Measurements from ENCODE around the gene SGIP1.

DNA sequence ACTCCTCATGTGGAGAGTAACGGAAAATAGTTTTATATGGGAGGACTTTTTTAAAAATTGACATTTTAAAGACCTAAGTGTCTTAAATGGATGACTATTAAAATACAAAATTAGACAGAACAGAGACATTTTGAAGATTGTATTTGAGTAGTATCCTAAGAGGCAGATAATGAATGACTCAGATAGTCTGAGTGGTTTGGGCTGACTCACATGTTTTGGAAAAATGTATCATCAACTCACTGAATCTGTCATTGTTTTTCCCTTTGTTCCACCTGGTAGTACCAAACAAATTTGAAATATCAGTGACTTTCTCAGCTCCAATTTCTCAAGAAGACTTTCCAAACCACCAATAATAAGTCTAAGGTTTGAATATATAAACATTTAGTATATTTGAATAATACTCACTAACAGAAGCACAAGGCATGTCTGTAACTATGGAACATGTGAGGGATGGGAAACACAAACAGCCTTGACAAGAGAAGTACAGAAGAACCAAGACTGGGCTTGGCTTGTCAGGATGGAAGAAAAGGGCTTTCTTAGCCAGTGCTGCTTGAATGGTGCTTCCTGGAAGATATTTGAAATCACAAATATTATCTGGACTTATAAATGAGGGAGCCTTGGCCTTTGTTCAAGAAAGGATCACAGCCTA, 90.6 kb downstream of the SGIP1 start:
- no peak for TF ChIP-seq CTCF (IDR thresholded peaks at IDR 0.05)
- no peak for TF ChIP-seq IRF3 (IDR thresholded peaks at IDR 0.05; ENCODE audit: low read depth, low read length)
- no peak for TF ChIP-seq REST (IDR thresholded peaks at IDR 0.05; ENCODE audit: low read depth, low read length)

All from SK-N-SH (cell line).